GM21717 (cell line): Measurements from ENCODE around the gene PTPN20.
A peak's percentile ranks its signal among the peaks of the same experiment; 100 is the strongest.
"Not testable (repeated sequence)": the region's sequence is repeated elsewhere in the genome, so short reads cannot be mapped to it uniquely, and the experiment has no call there.

Experiments
- ATAC-seq: cut with Tn5 transposase; IDR thresholded peaks from one replicate; pipeline ENCODE4 v1.9.1; 2021; ENCODE audit warnings: mild to moderate bottlenecking, moderate library complexity; ENCODE audit not compliant: unreplicated experiment

The PTPN20 gene

GRCh38 chr10:46952540-46952939 is 41.3 kb downstream of the PTPN20 start:
- not testable (repeated sequence) for ATAC-seq

GRCh38 chr10:46960742-46961141 is 49.5 kb downstream of the PTPN20 start:
- ATAC-seq, result not testable (repeated sequence)

GRCh38 chr10:46963356-46963755 is 52.1 kb downstream of the PTPN20 start:
- ATAC-seq, result not testable (repeated sequence)

GRCh38 chr10:46967013-46967412 is 55.8 kb downstream of the PTPN20 start:
- not testable (repeated sequence) for ATAC-seq

- not testable (repeated sequence) for ATAC-seq
Observed at GRCh38 chr10:46980223-46980622, 69.0 kb downstream of the PTPN20 start.

- ATAC-seq, result peak; percentile 67
Observed at GRCh38 chr10:46987233-46987924, 76.2 kb downstream of the PTPN20 start.

- no peak for ATAC-seq
Observed at GRCh38 chr10:46992803-46993561, 81.8 kb downstream of the PTPN20 start.

- ATAC-seq, result no peak
Observed at GRCh38 chr10:46995234-46995633, 84.0 kb downstream of the PTPN20 start.

GRCh38 chr10:46998192-46998591 is 87.0 kb downstream of the PTPN20 start:
- no peak for ATAC-seq

GRCh38 chr10:46998595-46998994 is 87.4 kb downstream of the PTPN20 start:
- ATAC-seq, result no peak

- ATAC-seq, result no peak
Observed at GRCh38 chr10:46999217-46999616, 88.0 kb downstream of the PTPN20 start.

- no peak for ATAC-seq
Observed at GRCh38 chr10:47008769-47009168, 97.5 kb downstream of the PTPN20 start.

- no peak for ATAC-seq
Observed at GRCh38 chr10:47009215-47009838, 98.1 kb downstream of the PTPN20 start.

GRCh38 chr10:47010036-47010435 is 98.8 kb downstream of the PTPN20 start:
- ATAC-seq, result no peak

- no peak for ATAC-seq
Observed at GRCh38 chr10:47012214-47012613, 101.0 kb downstream of the PTPN20 start.

GRCh38 chr10:47013507-47014154 is 102.4 kb downstream of the PTPN20 start:
- no peak for ATAC-seq

GRCh38 chr10:47015404-47015803 is 104.2 kb downstream of the PTPN20 start:
- no peak for ATAC-seq

- ATAC-seq, result no peak
Observed at GRCh38 chr10:47016564-47016963, 105.3 kb downstream of the PTPN20 start.

- no peak for ATAC-seq
Observed at GRCh38 chr10:47018026-47018735, 107.0 kb downstream of the PTPN20 start.
